ENCODE data around the gene DNAJC1. TPM values are rescaled to one million over a fixed set of nuclear protein-coding genes. Genes with fewer than 3 reads are reported as not detected.
"Not testable (repeated sequence)": the region's sequence is repeated elsewhere in the genome, so short reads cannot be mapped to it uniquely, and the experiment has no call there.

Gene DNAJC1
- total and polyA plus RNA-seq, 10 of the 15 experiments (the other 5 are each of a cell fraction or from before 2014, with no cell fraction given) = 2.5 to 39.3 (median 20.4) TPM

DNA sequence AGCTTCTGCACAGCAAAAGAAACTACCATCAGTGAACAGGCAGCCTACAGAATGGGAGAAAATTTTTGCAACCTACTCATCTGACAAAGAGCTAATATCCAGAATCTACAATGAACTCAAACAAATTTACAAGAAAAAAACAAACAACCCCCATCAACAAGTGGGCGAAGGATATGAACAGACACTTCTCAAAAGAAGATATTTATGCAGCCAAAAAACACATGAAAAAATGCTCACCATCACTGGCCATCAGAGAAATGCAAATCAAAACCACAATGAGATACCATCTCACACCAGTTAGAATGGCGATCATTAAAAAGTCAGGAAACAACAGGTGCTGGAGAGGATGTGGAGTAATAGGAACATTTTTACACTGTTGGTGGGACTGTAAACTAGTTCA is 162.3 kb downstream of the DNAJC1 start:
- H3K9me3 ChIP-seq (replicated peaks; ENCODE audit: control insufficient read depth, insufficient read depth, low read length); H4K20me1 ChIP-seq (ENCODE audit: control insufficient read depth, insufficient read depth); POLR2A ChIA-PET; H3K36me3 ChIP-seq (ENCODE audit: control insufficient read depth in 2 of 2, insufficient read depth in 2 of 2, low read length in 1 of 2); H3K4me3 ChIP-seq; in situ Hi-C loops (cut with MboI); H2AFZ ChIP-seq (ENCODE audit: control insufficient read depth, low read depth, low read length); FAIRE-seq; H3K4me2 ChIP-seq (ENCODE audit: control insufficient read depth, insufficient read depth); CTCF ChIA-PET; RAD21 ChIA-PET (ENCODE audit: unreplicated experiment); H3K79me2 ChIP-seq (ENCODE audit: control insufficient read depth, insufficient read depth, low read length); intact Hi-C loops (cut with micrococcal nuclease; ENCODE audit: unreplicated experiment); ATAC-seq; DNase-seq (ENCODE audit: low read depth, low spot score); BruUV-seq (replicated peaks); H3K27ac ChIP-seq (ENCODE audit: control insufficient read depth, insufficient read depth); H3K27me3 ChIP-seq (replicated peaks in 1 of 2; ENCODE audit: control insufficient read depth in 2 of 2, insufficient read depth in 2 of 2, low read length in 1 of 2); H3K9ac ChIP-seq (ENCODE audit: control insufficient read depth, insufficient read depth, low read length); H3K4me1 ChIP-seq (ENCODE audit: control insufficient read depth, insufficient read depth, low read length); SMC1A ChIA-PET (ENCODE audit: uncharacterized antibody, unreplicated experiment): not testable (repeated sequence)
- WGBS (ENCODE audit: insufficient coverage, insufficient replicate concordance, low lambda C conversion rate, missing lambda C conversion rate) = 96% methylated on average over 2 of the region's 2 CpGs

DNA sequence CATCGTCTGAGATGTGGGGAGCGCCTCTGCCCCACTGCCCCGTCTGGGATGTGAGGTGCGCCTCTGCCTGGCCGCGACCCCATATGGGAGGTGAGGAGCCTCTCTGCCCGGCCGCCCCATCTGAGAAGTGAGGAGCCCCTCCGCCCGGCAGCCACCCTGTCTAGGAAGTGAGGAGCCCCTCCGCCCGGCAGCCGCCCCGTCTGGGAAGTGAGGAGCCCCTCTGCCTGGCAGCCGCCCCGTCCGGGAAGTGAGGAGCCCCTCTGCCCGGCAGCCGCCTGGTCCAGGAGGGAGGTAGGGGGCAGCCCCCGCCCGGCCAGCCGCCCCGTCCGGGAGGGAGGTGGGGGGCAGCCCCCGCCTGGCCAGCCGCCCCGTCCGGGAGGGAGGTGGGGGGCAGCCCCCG is 166.0 kb downstream of the DNAJC1 start:
- DNase-seq (ENCODE audit: low read depth, low spot score); H4K20me1 ChIP-seq (ENCODE audit: control insufficient read depth, insufficient read depth); H3K27me3 ChIP-seq (replicated peaks in 1 of 2; ENCODE audit: control insufficient read depth in 2 of 2, insufficient read depth in 2 of 2, low read length in 1 of 2); in situ Hi-C loops (cut with MboI); intact Hi-C loops (cut with micrococcal nuclease; ENCODE audit: unreplicated experiment); RAD21 ChIA-PET (ENCODE audit: unreplicated experiment); ATAC-seq; FAIRE-seq; H3K27ac ChIP-seq (ENCODE audit: control insufficient read depth, insufficient read depth); H3K79me2 ChIP-seq (ENCODE audit: control insufficient read depth, insufficient read depth, low read length); H2AFZ ChIP-seq (ENCODE audit: control insufficient read depth, low read depth, low read length); BruUV-seq (replicated peaks); H3K4me2 ChIP-seq (ENCODE audit: control insufficient read depth, insufficient read depth); SMC1A ChIA-PET (ENCODE audit: uncharacterized antibody, unreplicated experiment); POLR2A ChIA-PET; H3K9me3 ChIP-seq (replicated peaks; ENCODE audit: control insufficient read depth, insufficient read depth, low read length); H3K4me1 ChIP-seq (ENCODE audit: control insufficient read depth, insufficient read depth, low read length); H3K36me3 ChIP-seq (ENCODE audit: control insufficient read depth in 2 of 2, insufficient read depth in 2 of 2, low read length in 1 of 2); H3K9ac ChIP-seq (ENCODE audit: control insufficient read depth, insufficient read depth, low read length); H3K4me3 ChIP-seq; CTCF ChIA-PET: not testable (repeated sequence)
- 99% methylated on average over 16 of the region's 29 CpGs for WGBS (ENCODE audit: insufficient coverage, insufficient replicate concordance, low lambda C conversion rate, missing lambda C conversion rate)

DNA sequence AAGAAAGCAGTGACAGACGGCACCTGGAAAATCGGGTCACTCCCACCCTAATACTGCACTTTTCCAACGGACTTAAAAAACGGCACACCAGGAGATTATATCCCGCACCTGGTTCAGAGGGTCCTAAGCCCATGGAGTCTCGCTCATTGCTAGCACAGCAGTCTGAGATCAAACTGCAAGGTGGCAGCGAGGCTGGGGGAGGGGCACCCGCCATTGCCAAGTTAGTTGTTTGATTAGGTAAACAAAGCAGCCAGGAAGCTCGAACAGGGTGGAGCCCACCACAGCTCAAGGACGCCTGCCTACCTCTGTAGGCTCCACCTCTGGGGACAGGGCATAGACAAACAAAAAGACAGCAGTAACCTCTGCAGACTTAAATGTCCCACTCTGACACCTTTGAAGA is 169.0 kb downstream of the DNAJC1 start:
- in situ Hi-C loops (cut with MboI); H3K36me3 ChIP-seq (ENCODE audit: control insufficient read depth in 2 of 2, insufficient read depth in 2 of 2, low read length in 1 of 2); POLR2A ChIA-PET; H2AFZ ChIP-seq (ENCODE audit: control insufficient read depth, low read depth, low read length); H3K4me2 ChIP-seq (ENCODE audit: control insufficient read depth, insufficient read depth); H3K4me3 ChIP-seq; H3K4me1 ChIP-seq (ENCODE audit: control insufficient read depth, insufficient read depth, low read length); H3K27me3 ChIP-seq (replicated peaks in 1 of 2; ENCODE audit: control insufficient read depth in 2 of 2, insufficient read depth in 2 of 2, low read length in 1 of 2); RAD21 ChIA-PET (ENCODE audit: unreplicated experiment); BruUV-seq (replicated peaks); intact Hi-C loops (cut with micrococcal nuclease; ENCODE audit: unreplicated experiment); H3K9me3 ChIP-seq (replicated peaks; ENCODE audit: control insufficient read depth, insufficient read depth, low read length); DNase-seq (ENCODE audit: low read depth, low spot score); H3K27ac ChIP-seq (ENCODE audit: control insufficient read depth, insufficient read depth); H3K9ac ChIP-seq (ENCODE audit: control insufficient read depth, insufficient read depth, low read length); H3K79me2 ChIP-seq (ENCODE audit: control insufficient read depth, insufficient read depth, low read length); CTCF ChIA-PET; SMC1A ChIA-PET (ENCODE audit: uncharacterized antibody, unreplicated experiment); H4K20me1 ChIP-seq (ENCODE audit: control insufficient read depth, insufficient read depth); ATAC-seq; FAIRE-seq: not testable (repeated sequence)
- 96% methylated on average over 10 of the region's 10 CpGs for WGBS (ENCODE audit: insufficient coverage, insufficient replicate concordance, low lambda C conversion rate, missing lambda C conversion rate)

All from GM12878 (cell line).